H1 (cell line): Measurements from ENCODE around the gene TAP2.

Source experiments
- CHD2 ChIP-seq: IDR thresholded peaks from 2 replicates; pipeline ENCODE4 v1.6.1; 2012; ENCODE audit warnings: low read length, improper control_type of control experiment
- CTCF ChIP-seq, 3 experiments: IDR thresholded peaks; 1 replicate in 2 of 3; 2 replicates in 1 of 3; pipeline versions ENCODE4 v1.5.1 to v1.6.1; 2011; ENCODE audit warnings: low read length in 3 of 3, mild to moderate bottlenecking in 3 of 3, inconsistent platforms in 2 of 3, low read depth in 1 of 3, moderate library complexity in 1 of 3; ENCODE audit not compliant: insufficient read depth in 1 of 3; ENCODE audit errors: control extremely low read depth in 1 of 3
- PHF8 ChIP-seq: fragments of 200-600 bp; sonication (generic); conservative IDR thresholded peaks from 2 replicates; pipeline ENCODE4 v1.7.1; 2012; ENCODE audit warnings: low read depth, mild to moderate bottlenecking, inconsistent platforms, low read length, moderate library complexity
- SP2 ChIP-seq: IDR thresholded peaks from 2 replicates; pipeline ENCODE4 v1.6.1; 2012; ENCODE audit warnings: mild to moderate bottlenecking, low read length, inconsistent platforms

GRCh38 chr6:32844839-32845383 lies 6.4 kb upstream of the TAP2 start:
- TF ChIP-seq PHF8 (no peak), CTCF (IDR thresholded peaks at IDR 0.05; ENCODE audit: control extremely low read depth in 1 of 3, insufficient read depth in 1 of 3, low read depth in 1 of 3, low read length in 3 of 3) (no peak), CHD2 (no peak), SP2 (no peak)
